ENCODE data around the gene SLC43A1. TPM values are rescaled to one million over a fixed set of nuclear protein-coding genes. Genes with fewer than 3 reads are reported as not detected.

The SLC43A1 gene
- polyA plus RNA-seq, 1 donor, result 16.0 TPM

DNA sequence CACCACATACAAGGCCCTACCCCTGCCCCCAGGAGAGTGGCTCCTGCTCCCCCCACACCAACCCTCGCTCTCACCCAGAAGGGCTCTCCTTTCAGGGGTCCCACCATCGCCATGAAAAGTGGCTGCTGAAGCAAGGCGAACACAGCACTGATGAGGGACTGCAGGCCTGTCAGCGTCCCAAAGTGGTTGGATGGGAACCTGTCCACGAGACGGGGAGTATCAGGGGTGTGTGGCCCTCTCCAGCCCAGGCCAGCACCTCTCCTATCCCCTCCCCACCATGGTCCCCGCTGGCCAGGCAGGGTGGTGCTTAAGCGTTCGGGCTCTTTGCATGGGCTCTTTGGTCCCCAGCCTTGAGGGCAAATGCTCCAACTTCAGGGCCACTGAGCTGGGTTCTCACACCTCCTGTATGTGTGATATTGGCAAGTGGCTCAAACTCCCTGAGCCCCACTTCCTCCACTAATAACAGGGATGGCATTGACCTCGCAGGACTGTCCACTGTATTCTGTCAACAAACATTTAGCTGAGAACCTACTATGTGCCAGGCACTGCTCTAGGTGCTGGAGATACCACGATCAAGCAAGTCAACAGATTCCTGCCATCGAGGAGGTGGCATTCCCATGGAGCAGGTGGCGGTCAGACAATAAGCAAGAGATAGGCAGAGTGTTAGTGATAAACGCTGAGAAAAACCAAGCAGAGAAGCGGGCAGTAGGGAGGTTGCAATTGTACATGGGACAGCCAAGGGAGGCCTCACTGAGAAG, 28.3 kb downstream of the SLC43A1 start:
- WGBS (ENCODE audit: insufficient coverage, low lambda C conversion rate), result no CpG with 5 or more reads among the region's 15 CpGs
- H3K27me3 ChIP-seq (ENCODE audit: control insufficient read depth, insufficient read depth, low read length), result peaks cover 17% of the 10 kb centered on the region
- DNase-seq, result no peak
- H3K4me3 ChIP-seq (ENCODE audit: low read length), result no peak overlapping the region
- peaks cover 7% of the 10 kb centered on the region for H3K4me1 ChIP-seq (ENCODE audit: control insufficient read depth, insufficient read depth, low read length)
- H3K36me3 ChIP-seq (ENCODE audit: control insufficient read depth, insufficient read depth, low read length), result peaks cover 34% of the 10 kb centered on the region
- no peaks in the 10 kb centered on the region for H3K9me3 ChIP-seq (ENCODE audit: control insufficient read depth, low read depth, low read length)
- no peak overlapping the region for H3K27ac ChIP-seq (ENCODE audit: low read length)

DNA sequence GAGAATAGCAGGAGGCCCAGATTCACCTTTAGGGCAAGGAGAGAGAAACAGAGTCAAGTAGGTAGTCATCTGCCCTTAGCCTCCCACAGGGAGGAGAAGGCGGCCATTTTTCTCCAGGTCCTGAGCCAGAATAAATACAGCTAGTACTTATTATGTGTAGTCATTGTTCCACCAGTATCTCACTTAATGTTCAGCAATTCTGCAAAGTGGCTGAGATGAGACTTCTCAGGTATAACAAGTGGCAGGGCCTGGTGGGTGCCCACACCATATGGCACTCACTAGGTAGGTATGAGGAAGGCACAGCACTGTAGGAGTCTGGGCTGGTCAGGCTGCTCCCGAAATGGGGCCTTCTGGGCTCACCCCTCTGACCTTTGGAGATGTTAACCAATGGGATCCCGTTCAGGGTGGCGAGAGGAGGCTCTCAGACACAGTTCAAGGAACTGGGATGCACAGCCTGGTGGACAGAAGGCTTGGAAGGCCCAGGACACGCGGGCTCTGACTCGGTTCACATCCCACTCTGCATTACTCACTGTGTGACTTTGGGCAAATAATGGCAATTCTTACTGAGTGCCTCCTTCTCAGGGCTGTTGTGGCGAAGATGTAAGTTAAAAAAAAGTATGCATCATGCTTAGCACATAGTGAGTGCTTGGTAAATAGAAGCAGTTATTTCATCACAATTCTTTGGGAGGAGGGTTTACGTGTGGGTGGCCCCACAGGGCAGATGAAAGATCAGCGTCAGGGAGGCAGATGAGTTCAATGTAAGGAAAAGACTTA, 30.1 kb downstream of the SLC43A1 start:
- DNase-seq, result no peak
- Histone ChIP-seq H3K4me3 (ENCODE audit: low read length) (no peak overlapping the region), H3K27me3 (ENCODE audit: control insufficient read depth, insufficient read depth, low read length) (peaks cover 28% of the 10 kb centered on the region), H3K36me3 (ENCODE audit: control insufficient read depth, insufficient read depth, low read length) (peaks cover 30% of the 10 kb centered on the region), H3K9me3 (ENCODE audit: control insufficient read depth, low read depth, low read length) (no peaks in the 10 kb centered on the region), H3K4me1 (ENCODE audit: control insufficient read depth, insufficient read depth, low read length) (peaks cover 7% of the 10 kb centered on the region), H3K27ac (ENCODE audit: low read length) (no peak overlapping the region)
- no CpG with 5 or more reads among the region's 10 CpGs for WGBS (ENCODE audit: insufficient coverage, low lambda C conversion rate)

DNA sequence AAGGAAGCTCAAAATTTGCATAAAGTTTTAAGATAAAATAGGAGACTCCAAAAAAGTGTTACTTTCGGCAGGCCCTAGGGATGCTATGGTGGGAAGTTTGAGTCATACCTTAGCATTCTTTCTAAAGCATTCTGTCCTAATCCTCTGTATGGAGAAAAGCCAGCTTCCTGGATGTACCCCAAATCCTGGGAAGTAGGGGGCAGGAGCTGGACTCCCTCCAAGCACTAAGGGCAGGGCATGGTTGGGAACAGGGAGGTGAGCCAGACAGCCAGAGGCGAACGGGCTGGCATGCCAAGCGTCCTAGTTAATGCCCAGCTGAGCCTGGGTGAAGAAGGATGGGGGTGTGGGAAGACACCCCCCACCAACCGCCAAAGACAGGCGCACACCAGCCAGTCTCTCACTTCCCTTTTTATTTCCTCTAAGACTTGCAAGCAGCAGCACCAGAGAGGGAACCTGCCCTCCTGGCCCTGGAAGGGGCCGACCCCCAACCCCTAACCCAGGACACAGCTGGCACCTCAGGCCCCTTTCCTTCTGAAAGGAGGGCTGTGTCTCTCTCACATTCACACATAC, 31.3 kb downstream of the SLC43A1 start:
- WGBS (ENCODE audit: insufficient coverage, low lambda C conversion rate), result no CpG with 5 or more reads among the region's 7 CpGs
- Histone ChIP-seq H3K27me3 (ENCODE audit: control insufficient read depth, insufficient read depth, low read length) (peaks cover 31% of the 10 kb centered on the region), H3K36me3 (ENCODE audit: control insufficient read depth, insufficient read depth, low read length) (peaks cover 26% of the 10 kb centered on the region), H3K27ac (ENCODE audit: low read length) (no peak overlapping the region), H3K4me1 (ENCODE audit: control insufficient read depth, insufficient read depth, low read length) (peaks cover 7% of the 10 kb centered on the region), H3K9me3 (ENCODE audit: control insufficient read depth, low read depth, low read length) (no peaks in the 10 kb centered on the region), H3K4me3 (ENCODE audit: low read length) (no peak overlapping the region)
- no peak for DNase-seq

DNA sequence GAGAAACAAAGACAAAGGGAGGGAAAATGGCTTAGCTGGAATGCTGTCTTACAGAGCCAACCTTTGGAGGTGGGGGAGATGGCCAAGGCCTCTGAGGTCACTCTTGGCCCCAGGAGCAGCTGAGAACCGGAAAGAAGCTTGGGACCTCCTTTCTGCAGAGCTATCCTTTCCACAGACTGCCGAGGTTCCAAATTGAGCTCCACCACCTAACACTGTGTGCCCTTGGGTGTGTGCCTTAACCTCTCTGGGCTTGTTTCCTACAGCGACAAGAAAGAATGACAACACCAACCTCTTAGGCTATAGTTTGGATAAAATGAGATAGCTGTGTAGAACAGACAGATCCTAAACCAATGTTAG, 32.0 kb downstream of the SLC43A1 start:
- Histone ChIP-seq H3K4me1 (ENCODE audit: control insufficient read depth, insufficient read depth, low read length) (peaks cover 7% of the 10 kb centered on the region), H3K27ac (ENCODE audit: low read length) (no peak overlapping the region), H3K36me3 (ENCODE audit: control insufficient read depth, insufficient read depth, low read length) (peaks cover 20% of the 10 kb centered on the region), H3K9me3 (ENCODE audit: control insufficient read depth, low read depth, low read length) (no peaks in the 10 kb centered on the region), H3K27me3 (ENCODE audit: control insufficient read depth, insufficient read depth, low read length) (peaks cover 31% of the 10 kb centered on the region), H3K4me3 (ENCODE audit: low read length) (no peak overlapping the region)
- no peak for DNase-seq
- no CpG with 5 or more reads among the region's 3 CpGs for WGBS (ENCODE audit: insufficient coverage, low lambda C conversion rate)

DNA sequence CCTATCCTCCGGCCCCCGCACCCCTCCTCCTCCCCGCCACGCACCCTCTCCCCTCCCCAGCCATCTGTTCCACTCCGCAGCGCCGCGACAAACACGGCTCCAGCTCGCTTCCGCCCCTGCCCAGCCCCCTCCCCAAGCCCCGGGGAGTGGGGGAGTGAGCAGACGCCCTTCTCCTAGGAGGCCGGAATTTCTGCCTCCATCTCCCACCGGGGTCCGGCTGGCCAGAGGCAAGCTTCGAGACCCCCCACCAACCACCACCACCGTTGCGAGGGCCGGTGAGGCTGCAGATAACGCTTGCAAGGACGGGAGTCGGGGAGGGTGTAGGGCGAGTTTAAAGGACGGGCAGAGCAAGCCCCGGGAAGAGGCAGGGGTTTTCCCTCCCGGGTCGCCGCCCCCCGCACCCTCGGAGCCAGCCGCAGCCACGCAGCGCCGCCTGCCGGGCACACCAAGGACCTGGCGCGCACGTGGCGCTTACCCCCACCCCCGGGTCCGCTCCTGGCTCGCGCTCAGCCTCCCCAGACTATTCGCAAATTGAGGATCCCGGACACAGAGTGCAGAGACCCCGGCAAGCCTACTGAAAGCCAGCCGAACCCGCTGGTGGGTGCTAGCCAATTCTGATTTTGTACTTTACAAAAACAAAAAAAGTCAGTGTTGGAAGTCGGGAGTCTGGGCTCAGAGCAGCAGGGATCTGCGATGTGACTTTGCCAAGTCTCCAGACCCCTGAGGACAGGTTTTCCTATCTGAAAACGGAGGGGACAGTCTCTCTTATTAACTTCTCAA, 32.5 kb downstream of the SLC43A1 start:
- Histone ChIP-seq H3K4me3 (ENCODE audit: low read length) (peak overlapping the region; percentile 30), H3K27me3 (ENCODE audit: control insufficient read depth, insufficient read depth, low read length) (peaks cover 35% of the 10 kb centered on the region), H3K4me1 (ENCODE audit: control insufficient read depth, insufficient read depth, low read length) (peaks cover 7% of the 10 kb centered on the region), H3K9me3 (ENCODE audit: control insufficient read depth, low read depth, low read length) (no peaks in the 10 kb centered on the region), H3K36me3 (ENCODE audit: control insufficient read depth, insufficient read depth, low read length) (peaks cover 15% of the 10 kb centered on the region), H3K27ac (ENCODE audit: low read length) (no peak overlapping the region)
- DNase-seq, result peak in 1 of 2 donors; percentile 53
- no CpG with 5 or more reads among the region's 52 CpGs for WGBS (ENCODE audit: insufficient coverage, low lambda C conversion rate)

DNA sequence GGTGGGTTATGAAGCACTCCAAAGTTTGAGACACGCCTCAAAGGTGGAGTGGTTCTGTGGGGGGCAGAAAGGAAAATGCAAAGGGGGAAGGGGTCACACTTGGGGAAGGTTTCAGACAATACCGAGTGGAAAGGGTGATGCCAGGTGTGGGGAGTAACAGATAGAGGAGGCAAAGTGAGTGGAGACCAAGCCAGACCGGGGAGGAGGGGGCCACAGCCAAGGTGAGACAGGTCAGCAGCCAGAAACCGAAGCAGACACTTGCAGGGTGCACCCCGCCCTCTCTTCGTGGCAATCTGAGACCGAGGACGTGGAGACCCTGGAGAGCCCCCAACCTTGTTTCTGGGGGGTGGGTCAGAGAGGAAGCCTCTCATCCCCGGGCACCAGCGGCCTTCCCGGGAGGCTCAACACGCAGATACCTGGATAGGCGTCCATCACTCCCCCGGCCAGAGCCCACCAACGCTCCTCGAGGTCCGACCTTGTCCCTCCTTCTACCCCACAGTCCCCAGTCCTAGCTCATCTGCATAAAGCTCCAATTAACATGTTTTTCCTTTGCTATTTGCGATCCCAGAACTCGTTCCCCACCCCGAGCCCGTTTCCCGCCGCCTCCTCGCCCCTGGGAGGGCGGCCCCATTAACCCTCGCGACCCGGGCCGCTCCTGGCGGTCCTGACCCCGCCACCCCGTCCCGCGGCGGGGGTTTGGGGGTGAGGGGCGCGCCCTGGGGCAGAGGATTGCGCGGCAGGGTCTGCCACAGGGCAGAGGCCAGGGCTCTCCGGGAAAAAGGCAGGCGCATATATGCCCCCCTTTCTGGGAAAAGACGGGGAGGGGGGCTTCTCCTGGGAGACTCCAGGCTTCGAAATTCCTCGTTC, 33.4 kb downstream of the SLC43A1 start:
- H3K27ac ChIP-seq (ENCODE audit: low read length), result no peak overlapping the region

DNA sequence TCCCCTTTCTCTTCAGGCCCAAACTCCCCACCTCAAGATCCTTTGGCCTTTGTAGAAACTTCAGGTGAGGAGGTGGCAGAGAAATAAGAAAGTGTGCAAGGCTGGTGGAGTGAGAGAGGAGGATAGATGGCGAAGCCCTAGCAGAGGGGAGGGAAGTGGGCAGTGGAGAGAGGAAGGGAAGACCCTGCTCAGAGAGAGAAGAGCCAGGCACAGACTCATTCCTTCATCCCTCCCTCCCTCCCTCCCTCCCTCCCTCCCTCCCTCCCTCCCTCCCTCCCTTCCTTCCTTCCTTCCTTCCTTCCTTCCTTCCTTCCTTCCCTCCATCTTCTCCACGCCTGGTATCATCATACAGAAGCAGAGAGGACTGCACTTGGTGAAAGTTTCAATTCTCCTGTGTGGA, 34.2 kb downstream of the SLC43A1 start:
- Histone ChIP-seq H3K4me3 (ENCODE audit: low read length) (no peak overlapping the region), H3K36me3 (ENCODE audit: control insufficient read depth, insufficient read depth, low read length) (peaks cover 12% of the 10 kb centered on the region), H3K4me1 (ENCODE audit: control insufficient read depth, insufficient read depth, low read length) (peaks cover 14% of the 10 kb centered on the region), H3K9me3 (ENCODE audit: control insufficient read depth, low read depth, low read length) (no peaks in the 10 kb centered on the region), H3K27me3 (ENCODE audit: control insufficient read depth, insufficient read depth, low read length) (peaks cover 50% of the 10 kb centered on the region), H3K27ac (ENCODE audit: low read length) (no peak overlapping the region)
- no CpG with 5 or more reads among the region's 2 CpGs for whole genome bisulfite sequencing (ENCODE audit: insufficient coverage, low lambda C conversion rate)
- DNase-seq, result no peak

More for the DNA sequence above, 33.4 kb downstream of the SLC43A1 start:
- no peaks in the 10 kb centered on the region for H3K9me3 ChIP-seq (ENCODE audit: control insufficient read depth, low read depth, low read length)
- 0% methylated on average over 1 of the region's 44 CpGs for WGBS (ENCODE audit: insufficient coverage, low lambda C conversion rate)
- peaks cover 43% of the 10 kb centered on the region for H3K27me3 ChIP-seq (ENCODE audit: control insufficient read depth, insufficient read depth, low read length)
- no peak for DNase-seq
- peak overlapping the region; percentile 30 for H3K4me3 ChIP-seq (ENCODE audit: low read length)
- peaks cover 15% of the 10 kb centered on the region for H3K36me3 ChIP-seq (ENCODE audit: control insufficient read depth, insufficient read depth, low read length)
- H3K4me1 ChIP-seq (ENCODE audit: control insufficient read depth, insufficient read depth, low read length), result peaks cover 7% of the 10 kb centered on the region

DNA sequence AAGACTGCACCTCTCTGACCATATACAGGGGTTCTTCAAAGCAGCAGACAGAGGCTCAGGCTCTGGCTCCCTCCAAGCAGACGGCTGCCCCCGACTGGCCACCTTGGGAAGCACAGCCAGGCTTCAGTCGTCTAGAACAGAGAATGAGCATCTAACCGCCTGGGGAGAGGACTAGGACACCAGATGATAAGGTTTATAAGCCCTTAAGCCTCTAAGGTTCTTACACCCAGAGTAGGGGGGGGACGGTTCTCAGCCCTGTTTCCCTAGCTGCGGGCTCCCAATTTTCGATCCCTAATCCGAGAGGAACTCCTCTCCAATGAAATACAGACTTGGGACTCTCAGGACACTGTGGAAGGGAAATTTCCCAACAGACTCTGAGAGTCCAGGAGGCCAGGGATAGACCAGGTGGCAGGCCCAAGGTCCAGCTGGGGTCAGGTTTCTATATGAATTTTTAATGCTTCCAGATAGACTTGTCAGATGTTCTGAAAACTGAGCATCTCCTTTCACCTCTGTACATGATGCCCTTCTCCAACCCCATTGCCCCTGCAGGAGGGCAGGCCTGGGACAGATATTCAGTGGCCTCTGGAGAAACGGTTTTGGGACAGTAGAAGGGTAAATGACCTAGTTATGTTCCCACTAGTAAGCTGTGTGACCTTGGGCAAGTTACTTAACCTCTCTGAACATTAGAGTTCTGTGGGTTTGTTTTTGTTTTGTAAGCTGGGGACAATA, 34.9 kb downstream of the SLC43A1 start:
- Histone ChIP-seq H3K9me3 (ENCODE audit: control insufficient read depth, low read depth, low read length) (no peaks in the 10 kb centered on the region), H3K36me3 (ENCODE audit: control insufficient read depth, insufficient read depth, low read length) (peaks cover 9% of the 10 kb centered on the region), H3K4me3 (ENCODE audit: low read length) (no peak overlapping the region), H3K27ac (ENCODE audit: low read length) (no peak overlapping the region), H3K27me3 (ENCODE audit: control insufficient read depth, insufficient read depth, low read length) (peaks cover 57% of the 10 kb centered on the region), H3K4me1 (ENCODE audit: control insufficient read depth, insufficient read depth, low read length) (peaks cover 18% of the 10 kb centered on the region)
- WGBS (ENCODE audit: insufficient coverage, low lambda C conversion rate), result no CpG with 5 or more reads among the region's 9 CpGs
- DNase-seq, result peak in 1 of 2 donors; percentile 40

DNA sequence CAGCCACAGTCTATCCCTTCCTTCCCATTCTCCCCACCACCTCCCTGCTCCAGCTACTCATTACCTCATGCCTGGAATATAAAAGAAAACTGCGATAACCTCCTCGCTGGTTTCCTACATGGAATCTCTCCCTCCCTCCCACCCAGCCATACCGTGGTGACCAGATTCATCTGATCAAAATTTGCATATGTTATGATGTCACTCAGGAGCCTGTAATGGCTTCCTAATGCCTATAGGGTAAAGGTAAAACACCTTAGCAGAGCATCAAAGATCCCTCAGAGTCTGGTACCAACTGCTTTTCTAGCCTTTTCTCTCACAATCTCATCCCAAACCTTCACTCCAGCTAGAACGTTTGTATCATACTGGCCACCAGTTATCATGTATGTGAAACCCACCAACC, 35.6 kb downstream of the SLC43A1 start:
- no peak overlapping the region for H3K27ac ChIP-seq (ENCODE audit: low read length)
- no peak for DNase-seq
- H3K9me3 ChIP-seq (ENCODE audit: control insufficient read depth, low read depth, low read length), result no peaks in the 10 kb centered on the region
- H3K27me3 ChIP-seq (ENCODE audit: control insufficient read depth, insufficient read depth, low read length), result peaks cover 64% of the 10 kb centered on the region
- peaks cover 4% of the 10 kb centered on the region for H3K36me3 ChIP-seq (ENCODE audit: control insufficient read depth, insufficient read depth, low read length)
- H3K4me3 ChIP-seq (ENCODE audit: low read length), result no peak overlapping the region
- no CpG with 5 or more reads among the region's 4 CpGs for WGBS (ENCODE audit: insufficient coverage, low lambda C conversion rate)
- peaks cover 18% of the 10 kb centered on the region for H3K4me1 ChIP-seq (ENCODE audit: control insufficient read depth, insufficient read depth, low read length)
